GM19328 (cell line): ENCODE results near the gene TSPAN17.

Experiments
- ATAC-seq: cut with Tn5 transposase; IDR thresholded peaks from one replicate; pipeline ENCODE4 v1.9.1; 2021; ENCODE audit warnings: mild to moderate bottlenecking, moderate library complexity; ENCODE audit not compliant: unreplicated experiment

Gene TSPAN17

GRCh38 chr5:176639981-176640380 lies 7.3 kb upstream of the TSPAN17 start:
- ATAC-seq = no peak

DNA sequence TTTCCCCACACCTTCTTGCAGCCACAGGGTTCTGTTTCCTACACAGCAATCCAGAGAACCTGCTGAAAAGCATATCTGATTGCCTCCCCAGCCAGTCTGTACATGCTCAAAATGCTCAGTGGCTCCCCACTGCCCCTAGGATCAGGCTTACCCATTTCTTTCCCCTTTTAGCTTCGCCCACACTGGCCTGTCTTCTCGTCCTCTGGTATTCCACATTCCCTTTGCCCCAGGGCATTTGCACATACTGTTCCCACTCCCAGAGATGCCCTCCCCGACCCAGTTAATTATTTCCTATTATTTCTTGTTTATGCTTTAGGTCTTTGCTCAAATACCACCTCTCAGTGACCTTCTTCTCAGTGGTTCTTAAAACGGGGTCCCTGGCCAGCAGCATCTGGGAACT lies 6.7 kb upstream of the TSPAN17 start:
- no peak for ATAC-seq

- no peak for ATAC-seq
Measured at GRCh38 chr5:176642675-176643490, 4.4 kb upstream of the TSPAN17 start.

- no peak for ATAC-seq
Measured at GRCh38 chr5:176643491-176644219, 3.6 kb upstream of the TSPAN17 start.

- no peak for ATAC-seq
Measured at GRCh38 chr5:176644294-176644693, 3.0 kb upstream of the TSPAN17 start.

GRCh38 chr5:176644878-176645670 lies 2.2 kb upstream of the TSPAN17 start:
- no peak for ATAC-seq

DNA sequence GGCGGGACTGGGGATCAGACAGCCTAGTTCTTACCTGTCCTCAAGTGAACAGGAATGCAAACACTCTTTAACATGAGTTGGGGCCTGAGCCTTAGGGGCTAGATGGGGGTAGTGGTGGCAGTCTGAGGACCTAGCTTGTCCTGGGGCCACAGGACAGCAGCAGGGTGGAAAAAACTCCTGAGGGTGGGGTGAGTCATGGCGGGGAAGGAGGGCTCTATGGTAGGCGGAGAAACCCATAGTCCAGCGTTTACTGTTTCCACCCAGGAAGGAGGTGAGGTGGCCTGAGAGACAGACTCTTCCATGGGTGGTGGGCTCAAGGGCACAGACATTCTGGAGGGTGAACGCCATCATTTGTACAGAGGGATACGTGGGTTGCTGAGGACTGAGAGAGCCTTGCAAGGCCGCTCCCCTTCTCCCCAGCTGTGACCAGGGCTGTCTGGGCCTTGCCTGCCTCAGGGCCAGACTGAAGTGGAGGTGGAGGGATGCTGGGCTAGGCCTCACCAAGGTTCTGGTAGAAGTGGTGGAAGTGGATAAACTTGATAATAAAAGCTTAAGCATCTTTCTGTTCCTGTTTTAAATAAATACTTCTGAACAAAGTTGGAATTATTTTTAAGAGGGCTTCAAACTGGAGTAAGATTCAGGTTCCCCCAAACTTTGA lies 1.1 kb upstream of the TSPAN17 start:
- no peak for ATAC-seq

GRCh38 chr5:176646707-176647029 lies 616 bp upstream of the TSPAN17 start:
- no peak for ATAC-seq

- ATAC-seq = no peak
Measured at GRCh38 chr5:176647843-176648473, 674 bp downstream of the TSPAN17 start.

GRCh38 chr5:176648474-176649194 lies 1.4 kb downstream of the TSPAN17 start:
- ATAC-seq = no peak

DNA sequence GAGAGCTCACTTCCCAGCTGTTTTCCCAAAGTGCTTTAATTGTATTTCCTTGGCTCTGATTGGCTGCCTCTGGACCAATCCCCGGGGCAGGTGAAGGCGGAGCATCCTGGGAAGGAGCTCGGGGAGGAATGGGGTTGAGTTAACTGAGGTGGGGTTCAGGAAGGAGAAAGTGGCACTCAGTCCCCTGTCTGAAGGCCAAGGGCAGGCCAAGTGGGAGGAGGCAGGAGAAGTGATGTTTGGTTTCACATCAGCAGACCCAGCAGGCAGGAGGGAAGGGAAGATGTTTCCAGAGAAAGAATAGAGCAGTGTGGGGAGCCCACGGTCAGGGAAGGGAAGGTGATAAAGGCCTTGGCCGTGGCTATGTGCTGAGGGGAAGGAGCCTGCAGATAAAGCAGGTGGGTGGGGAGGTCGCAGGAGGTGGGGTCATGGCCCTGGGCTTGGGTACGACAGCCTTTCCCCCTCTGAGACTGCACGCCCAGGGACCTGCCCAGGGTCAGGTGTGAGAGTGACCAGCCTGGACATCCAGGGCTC lies 3.1 kb downstream of the TSPAN17 start:
- ATAC-seq = no peak

- no peak for ATAC-seq
Measured at GRCh38 chr5:176651472-176651980, 4.2 kb downstream of the TSPAN17 start.

GRCh38 chr5:176652136-176652535 lies 4.9 kb downstream of the TSPAN17 start:
- ATAC-seq = no peak

DNA sequence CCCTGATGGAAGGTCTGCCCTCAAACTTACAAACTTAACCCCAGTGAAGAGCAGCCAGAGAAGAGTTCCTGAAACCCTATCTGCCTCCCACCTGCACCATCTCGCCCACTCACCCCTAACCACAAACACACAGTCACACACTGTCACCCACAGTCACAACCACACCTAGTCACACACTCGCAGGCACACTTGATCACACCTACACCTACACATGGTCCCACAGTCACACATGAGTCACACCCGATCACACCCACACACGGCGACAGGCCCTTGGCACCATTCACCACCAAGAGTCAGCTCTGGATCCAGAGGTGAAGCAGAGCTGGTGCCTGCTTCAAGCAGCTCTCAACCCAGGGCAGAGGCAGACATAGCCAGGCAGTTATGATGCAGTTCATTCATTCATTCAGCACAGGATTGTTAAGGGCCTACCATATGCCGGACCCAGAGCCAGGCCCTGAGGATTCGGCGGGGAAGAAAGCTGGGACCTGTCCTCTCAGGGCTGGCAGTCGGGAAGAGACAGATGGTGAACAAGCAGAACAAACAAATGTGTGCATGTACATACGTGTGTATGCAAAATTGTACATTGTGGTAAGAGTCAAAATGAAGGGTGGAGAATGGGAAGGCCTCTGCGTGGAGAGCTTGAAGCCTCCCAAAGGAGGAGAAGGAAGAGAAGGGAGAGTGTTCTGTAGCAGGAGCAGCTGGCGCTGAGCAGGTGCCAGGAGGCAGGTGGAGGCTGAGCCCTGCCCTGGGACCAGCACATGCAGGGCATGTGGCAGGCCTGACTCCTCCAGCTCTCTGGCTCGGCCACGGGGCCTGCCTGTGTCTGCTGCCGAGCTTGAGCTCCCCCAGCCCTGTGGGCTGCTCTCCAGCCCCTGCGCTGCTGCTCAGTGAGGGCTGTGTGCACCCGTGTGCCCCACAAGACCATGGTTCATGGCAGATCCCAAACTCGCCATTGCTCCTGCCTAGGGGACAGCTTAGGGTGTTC lies 6.4 kb downstream of the TSPAN17 start:
- ATAC-seq = no peak

DNA sequence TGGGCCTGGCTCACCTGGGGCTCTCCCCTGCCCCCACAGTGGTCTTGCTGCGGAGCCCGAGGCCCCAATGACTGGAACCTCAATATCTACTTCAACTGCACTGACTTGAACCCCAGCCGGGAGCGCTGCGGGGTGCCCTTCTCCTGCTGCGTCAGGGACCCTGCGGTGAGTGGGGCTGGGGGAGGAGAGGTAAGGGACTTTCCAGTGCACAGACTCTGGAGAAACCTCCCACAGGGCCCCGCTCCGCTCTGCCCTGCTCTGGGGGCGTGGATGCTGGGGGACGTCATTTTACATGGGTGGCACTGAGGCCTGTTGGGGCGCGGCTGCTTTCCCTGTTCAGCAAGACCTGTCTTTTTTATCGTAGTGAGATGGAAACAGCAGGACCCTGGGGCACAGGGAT lies 7.6 kb downstream of the TSPAN17 start:
- no peak for ATAC-seq

GRCh38 chr5:176656467-176656990 lies 9.2 kb downstream of the TSPAN17 start:
- no peak for ATAC-seq

DNA sequence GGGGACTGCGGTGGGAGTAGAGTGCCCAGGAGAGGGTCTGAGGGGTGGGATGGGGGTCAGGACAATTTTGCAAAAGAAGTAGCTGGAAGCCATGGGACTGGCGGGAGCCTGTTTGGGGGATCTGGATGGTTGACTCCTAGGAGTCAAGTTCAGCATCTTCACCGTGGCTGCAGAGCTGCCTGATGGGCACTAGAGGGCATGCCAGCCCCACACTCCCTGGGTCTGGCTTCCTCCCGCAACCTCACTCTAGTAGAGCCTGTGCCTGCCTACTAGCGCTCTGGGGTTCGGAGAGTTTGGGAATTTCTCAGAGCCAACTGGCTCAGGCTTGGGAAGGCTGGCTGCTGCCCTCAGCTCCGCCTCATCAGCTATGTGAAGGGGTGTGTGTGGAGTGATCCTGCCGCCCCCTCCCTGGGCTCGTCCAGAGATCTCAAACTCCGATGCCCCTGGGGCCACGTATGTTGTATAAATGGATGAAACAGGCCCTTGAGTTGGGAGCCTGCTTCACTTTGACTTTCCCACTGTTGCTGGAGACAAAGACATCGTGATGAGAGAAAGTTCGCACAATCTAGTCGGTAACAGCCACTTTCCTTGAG lies 10.8 kb downstream of the TSPAN17 start:
- no peak for ATAC-seq
